H9 (cell line): ENCODE data around the gene RGS16. TPM values are rescaled to one million over a fixed set of nuclear protein-coding genes. Genes with fewer than 3 reads are reported as not detected.
A peak's percentile ranks its signal among the peaks of the same experiment; 100 is the strongest.

Experiments
- DNase-seq: peaks from one replicate; pipeline ENCODE4 v3.0.0-alpha.2; 2017
- H2AFZ ChIP-seq: one replicate; pipeline ENCODE4 v1.6.1; 2013; ENCODE audit warnings: mild to moderate bottlenecking, low read length, control low read depth, moderate library complexity
- H2AK5ac ChIP-seq: 2 replicates; pipeline ENCODE4 v1.6.1; 2013; ENCODE audit warnings: low read length, control low read depth, mixed read lengths; ENCODE audit not compliant: insufficient read length
- H2BK120ac ChIP-seq: one replicate; pipeline ENCODE4 v1.6.1; 2013; ENCODE audit warnings: low read depth, mild to moderate bottlenecking, low read length, control low read depth, inconsistent platforms; ENCODE audit not compliant: poor library complexity, severe bottlenecking
- H2BK12ac ChIP-seq: 2 replicates; pipeline ENCODE4 v1.6.1; 2013; ENCODE audit warnings: low read length, control low read depth, mixed read lengths, low read depth; ENCODE audit not compliant: insufficient read length
- H2BK15ac ChIP-seq: 2 replicates; pipeline ENCODE4 v1.6.1; 2013; ENCODE audit warnings: low read depth, low read length, control low read depth
- H2BK20ac ChIP-seq: one replicate; pipeline ENCODE4 v1.6.1; 2013; ENCODE audit warnings: low read depth, mild to moderate bottlenecking, low read length, control low read depth, inconsistent platforms; ENCODE audit not compliant: poor library complexity, severe bottlenecking
- H2BK5ac ChIP-seq: 2 replicates; pipeline ENCODE4 v1.6.1; 2013; ENCODE audit warnings: low read length, control low read depth, mixed read lengths; ENCODE audit not compliant: insufficient read length
- H3K14ac ChIP-seq: 2 replicates; pipeline ENCODE4 v1.6.1; 2013; ENCODE audit warnings: low read length, control low read depth; ENCODE audit not compliant: insufficient read depth
- H3K18ac ChIP-seq: 2 replicates; pipeline ENCODE4 v1.6.1; 2013; ENCODE audit warnings: low read depth, mild to moderate bottlenecking, mixed read lengths, low read length, control low read depth; ENCODE audit not compliant: insufficient read length
- H3K23ac ChIP-seq: 2 replicates; pipeline ENCODE4 v1.6.1; 2013; ENCODE audit warnings: low read length, control low read depth, mixed read lengths, low read depth; ENCODE audit not compliant: insufficient read length
- H3K23me2 ChIP-seq: 2 replicates; pipeline ENCODE4 v1.6.1; 2013; ENCODE audit warnings: low read depth, mild to moderate bottlenecking, mixed read lengths, low read length, control low read depth; ENCODE audit not compliant: insufficient read length, poor library complexity, severe bottlenecking
- H3K27ac ChIP-seq: 2 replicates; pipeline ENCODE4 v1.5.1; 2013; ENCODE audit warnings: low read length, control low read depth, mixed read lengths, low read depth; ENCODE audit not compliant: insufficient read length
- H3K27me3 ChIP-seq: 2 replicates; pipeline ENCODE4 v1.6.1; 2013; ENCODE audit warnings: low read length, control low read depth, inconsistent platforms; ENCODE audit not compliant: insufficient read depth
- H3K4ac ChIP-seq: 2 replicates; pipeline ENCODE4 v1.6.1; 2013; ENCODE audit warnings: low read depth, mild to moderate bottlenecking, control low read depth, inconsistent platforms, low read length, moderate library complexity
- H3K4me1 ChIP-seq: 2 replicates; pipeline ENCODE4 v1.6.1; 2013; ENCODE audit warnings: low read length, control low read depth, inconsistent platforms; ENCODE audit not compliant: insufficient read depth
- H3K4me2 ChIP-seq: 2 replicates; pipeline ENCODE4 v1.6.1; 2013; ENCODE audit warnings: low read length, control low read depth, mixed read lengths; ENCODE audit not compliant: insufficient read length, insufficient read depth
- H3K56ac ChIP-seq: 2 replicates; pipeline ENCODE4 v1.6.1; 2013; ENCODE audit warnings: low read depth, mild to moderate bottlenecking, mixed read lengths, low read length, control low read depth; ENCODE audit not compliant: insufficient read length
- H3K79me1 ChIP-seq: 2 replicates; pipeline ENCODE4 v1.6.1; 2013; ENCODE audit warnings: low read depth, mild to moderate bottlenecking, moderate library complexity, low read length, control low read depth, inconsistent platforms; ENCODE audit not compliant: insufficient read depth, poor library complexity, severe bottlenecking
- H3K79me2 ChIP-seq: 2 replicates; pipeline ENCODE4 v1.6.1; 2013; ENCODE audit warnings: low read length, control low read depth, inconsistent platforms; ENCODE audit not compliant: insufficient read depth
- H3K9ac ChIP-seq: 2 replicates; pipeline ENCODE4 v1.6.1; 2013; ENCODE audit warnings: low read length, control low read depth, mixed read lengths; ENCODE audit not compliant: insufficient read length; ENCODE audit errors: extremely low read depth
- H3K9me3 ChIP-seq: one replicate; pipeline ENCODE4 v1.6.1; 2013; ENCODE audit warnings: low read depth, low read length, inconsistent platforms; ENCODE audit not compliant: control insufficient read depth
- H3T11ph ChIP-seq: one replicate; pipeline ENCODE4 v1.6.1; 2013; ENCODE audit warnings: mild to moderate bottlenecking, low read length, control low read depth, inconsistent platforms
- H4K20me1 ChIP-seq: one replicate; pipeline ENCODE4 v1.6.1; 2013; ENCODE audit not compliant: control insufficient read depth, insufficient read length, insufficient read depth
- H4K5ac ChIP-seq: 2 replicates; pipeline ENCODE4 v1.6.1; 2013; ENCODE audit warnings: low read depth, mild to moderate bottlenecking, mixed read lengths, low read length, control low read depth; ENCODE audit not compliant: insufficient read length
- H4K8ac ChIP-seq: replicated peaks from 2 replicates; pipeline ENCODE4 v1.6.1; 2013; ENCODE audit warnings: low read length, control low read depth, mixed read lengths, low read depth; ENCODE audit not compliant: insufficient read length
- H4K91ac ChIP-seq: 2 replicates; pipeline ENCODE4 v1.6.1; 2013; ENCODE audit warnings: low read depth, mild to moderate bottlenecking, moderate library complexity, mixed read lengths, low read length, control low read depth; ENCODE audit not compliant: insufficient read length
- H3K27ac Mint-ChIP-seq, 3 experiments: 2 replicates in 2 of 3; 3 replicates in 1 of 3; pipeline ENCODE4 v1.8.0; 2020 to 2021; ENCODE audit warnings: mixed read lengths in 3 of 3, mild to moderate bottlenecking in 1 of 3, moderate library complexity in 1 of 3
- H3K27me3 Mint-ChIP-seq: 2 replicates; pipeline ENCODE4 v1.8.0; 2021; ENCODE audit warnings: low read depth, mild to moderate bottlenecking, moderate library complexity, mixed read lengths
- H3K36me3 Mint-ChIP-seq, 3 experiments: 2 replicates in 2 of 3; 3 replicates in 1 of 3; pipeline ENCODE4 v1.8.0; 2020 to 2021; ENCODE audit warnings: low read depth in 3 of 3, mixed read lengths in 3 of 3; ENCODE audit not compliant: insufficient read depth in 1 of 3
- H3K4me1 Mint-ChIP-seq, 2 experiments: 2 replicates each; pipeline ENCODE4 v1.8.0; 2020; ENCODE audit warnings: mixed read lengths in 2 of 2
- H3K4me3 Mint-ChIP-seq, 2 experiments: 2 replicates in 1 of 2; 3 replicates in 1 of 2; pipeline ENCODE4 v1.8.0; 2020 to 2021; ENCODE audit warnings: mild to moderate bottlenecking in 2 of 2, mixed read lengths in 2 of 2, moderate library complexity in 1 of 2
- H3K9me3 Mint-ChIP-seq, 2 experiments: 2 replicates in 1 of 2; 3 replicates in 1 of 2; pipeline ENCODE4 v1.8.0; 2020; ENCODE audit warnings: mild to moderate bottlenecking in 2 of 2, mixed read lengths in 2 of 2, moderate library complexity in 1 of 2
- CTCF ChIP-seq: fragments of 200-600 bp; sonication (generic); conservative IDR thresholded peaks from 3 replicates; pipeline ENCODE4 v1.8.0; 2021; ENCODE audit warnings: antibody characterized with exemption, mild to moderate bottlenecking
- WGBS: extraction: QIAGEN DNeasy Blood & Tissue Kit; methylation state at CpG from one replicate; pipeline ENCODE4 v1.1.7; 2013; ENCODE audit warnings: missing lambda C conversion rate, low lambda C conversion rate, mixed read lengths; ENCODE audit not compliant: insufficient read length; ENCODE audit errors: extremely low coverage; 5-methylcytosine and 5-hydroxymethylcytosine counted together
- total RNA-seq: library from RNA; stranded (reverse); gene quantifications from 2 replicates; pipeline ENCODE4 v1.2.1, GENCODE V29; 2021

Gene RGS16
- total RNA-seq, 1 experiment from 2014 or later: 6.9 TPM

GRCh38 chr1:182615468-182616129 lies 11.4 kb upstream of the RGS16 start:
- Histone ChIP-seq H2AK5ac (no peak overlapping the region), H3K79me1 (no peaks in the 10 kb centered on the region), H3K79me2 (no peaks in the 10 kb centered on the region), H3K9me3 (no peaks in the 10 kb centered on the region), H2BK20ac (no peak overlapping the region), H2BK5ac (no peak overlapping the region), H3K23me2 (peaks cover 15% of the 10 kb centered on the region), H3K27me3 (no peaks in the 10 kb centered on the region; the same call in 1 of the 2 replicates), H3K56ac (no peak overlapping the region), H3K27ac (no peak overlapping the region), H3T11ph (no peak overlapping the region), H4K20me1 (no peaks in the 10 kb centered on the region), H3K18ac (peak overlapping the region; percentile 89), H4K5ac (no peak overlapping the region), H3K4me1 (peaks cover 19% of the 10 kb centered on the region; the same call in 1 of the 2 replicates), H3K4me2 (peak overlapping the region; percentile 52), H4K91ac (no peak overlapping the region), H3K14ac (peak overlapping the region; percentile 74; the same call in 1 of the 2 replicates), H3K4ac (no peak overlapping the region), H3K23ac (no peak overlapping the region), H2BK15ac (no peak overlapping the region), H3K9ac (no peak overlapping the region), H4K8ac (no peak overlapping the region), H2BK12ac (no peak overlapping the region), H2BK120ac (peak overlapping the region; percentile 24), H2AFZ (no peak overlapping the region)
- Mint-ChIP-seq H3K9me3 (peaks cover 1% of the 10 kb centered on the region in 2 experiments; a peak in 3 of 5 replicates), H3K27ac (peak overlapping the region in 2 of 3 experiments; percentile 21 to 81; a peak in 2 of 7 replicates), H3K4me3 (peak overlapping the region; percentile 69 to 78), H3K4me1 (peaks cover 72 to 74% of the 10 kb centered on the region in 2 experiments), H3K27me3 (peaks cover 75% of the 10 kb centered on the region), H3K36me3 (peaks cover 0 to 2% (median 0%) of the 10 kb centered on the region in 3 experiments; a peak in 2 of 7 replicates)
- no peak for DNase-seq
- no peak for TF ChIP-seq CTCF
- WGBS: no CpG with 5 or more reads among the region's 11 CpGs
